Left ventricle myocardium superior (tissue), 1 donor: ENCODE results near the gene SLC39A9. TPM values are rescaled to one million over a fixed set of nuclear protein-coding genes. Genes with fewer than 3 reads are reported as not detected.
A peak's percentile ranks its signal among the peaks of the same experiment; 100 is the strongest.
"Not testable (repeated sequence)": the region's sequence is repeated elsewhere in the genome, so short reads cannot be mapped to it uniquely, and the experiment has no call there.

Experiments
- ATAC-seq: fragments of 200-7000 bp; cut with Tn5 transposase; one replicate; pipeline ENCODE4 v1.9.1; 2020; ENCODE audit warnings: mild to moderate bottlenecking, moderate library complexity
- DNase-seq: peaks from one replicate; pipeline ENCODE4 v3.0.0-alpha.2; 2020
- intact Hi-C: fragments of 100-400 bp; cut with micrococcal nuclease; formaldehyde crosslinking; loops from one replicate; pipeline ENCODE4 v1.11.0; 2022
- total RNA-seq: library from RNA; stranded (reverse); fragmentation: NEBNext Ultra II Directional; extraction: Animal tissue kit (Norgen Biotek cat#: 25700); gene quantifications from one replicate; pipeline ENCODE4 v1.2.1, GENCODE V29; 2021
- donor health status: DM: no; HTN: yes; CAD: no; lungs with severe emphysema.

Gene SLC39A9
- total RNA-seq, 1 donor from 2014 or later = 18.4 TPM

- DNase-seq = no peak
- intact Hi-C loops = loop anchor here (10.0 kb wide), 1 partner anchor 110 kb away; no protein-coding TSS in a partner anchor
- no peak for ATAC-seq
Observed at GRCh38 chr14:69364378-69364777, 34.1 kb upstream of the SLC39A9 start.

GRCh38 chr14:69366069-69366468, 32.4 kb upstream of the SLC39A9 start:
- ATAC-seq = no peak
- intact Hi-C loops = loop anchor here (10.0 kb wide), 1 partner anchor 111 kb away; no protein-coding TSS in a partner anchor
- no peak for DNase-seq

GRCh38 chr14:69366761-69367160, 31.7 kb upstream of the SLC39A9 start:
- intact Hi-C loops = loop anchor here (10.0 kb wide), 1 partner anchor 112 kb away; no protein-coding TSS in a partner anchor
- no peak for ATAC-seq
- DNase-seq = no peak

- no peak for ATAC-seq
- no peak for DNase-seq
- intact Hi-C loops = loop anchor here (10.0 kb wide), 1 partner anchor 114 kb away; no protein-coding TSS in a partner anchor
Observed at GRCh38 chr14:69368381-69368780, 30.1 kb upstream of the SLC39A9 start.

GRCh38 chr14:69370061-69370460, 28.4 kb upstream of the SLC39A9 start:
- DNase-seq (no peak), ATAC-seq (no peak)
- intact Hi-C loops = no loop called here

GRCh38 chr14:69372146-69372545, 26.3 kb upstream of the SLC39A9 start:
- intact Hi-C loops = no loop called here
- DNase-seq (no peak), ATAC-seq (no peak)

GRCh38 chr14:69373104-69373503, 25.4 kb upstream of the SLC39A9 start:
- DNase-seq (no peak), ATAC-seq (no peak)
- intact Hi-C loops = no loop called here

- DNase-seq (no peak), ATAC-seq (no peak)
- intact Hi-C loops = no loop called here
Observed at GRCh38 chr14:69374235-69374634, 24.3 kb upstream of the SLC39A9 start.

- no peak for ATAC-seq
- intact Hi-C loops = no loop called here
- DNase-seq = no peak
Observed at GRCh38 chr14:69375182-69375581, 23.3 kb upstream of the SLC39A9 start.

GRCh38 chr14:69375722-69376121, 22.8 kb upstream of the SLC39A9 start:
- ATAC-seq = no peak
- intact Hi-C loops = no loop called here
- no peak for DNase-seq

- no peak for DNase-seq
- intact Hi-C loops = no loop called here
- no peak for ATAC-seq
Observed at GRCh38 chr14:69376439-69376838, 22.1 kb upstream of the SLC39A9 start.

GRCh38 chr14:69378274-69378673, 20.2 kb upstream of the SLC39A9 start:
- DNase-seq (no peak), ATAC-seq (no peak)
- intact Hi-C loops = no loop called here

- ATAC-seq (no peak), DNase-seq (no peak)
- intact Hi-C loops = no loop called here
Observed at GRCh38 chr14:69387311-69387710, 11.2 kb upstream of the SLC39A9 start.

GRCh38 chr14:69391400-69391799, 7.1 kb upstream of the SLC39A9 start:
- intact Hi-C loops = loop anchor here (10.0 kb wide), 1 partner anchor 1577 kb away; the partner anchor contains the start of genes RAD51B and ZFYVE26
- ATAC-seq = peak; percentile 32
- not testable (repeated sequence) for DNase-seq

GRCh38 chr14:69392481-69392880, 6.0 kb upstream of the SLC39A9 start:
- intact Hi-C loops = loop anchor here (10.0 kb wide), 1 partner anchor 1578 kb away; the partner anchor contains the start of genes RAD51B and ZFYVE26
- ATAC-seq (no peak), DNase-seq (no peak)

GRCh38 chr14:69395929-69396328, 2.6 kb upstream of the SLC39A9 start:
- DNase-seq (no peak), ATAC-seq (no peak)
- intact Hi-C loops = loop anchor here (10.0 kb wide), 1 partner anchor 1581 kb away; the partner anchor contains the start of genes RAD51B and ZFYVE26

GRCh38 chr14:69398818-69399210, 322 bp downstream of the SLC39A9 start:
- ATAC-seq = no peak
- DNase-seq = peak; percentile 38
- intact Hi-C loops = loop anchor here (10.0 kb wide), 1 partner anchor 1584 kb away; the partner anchor contains the start of genes RAD51B and ZFYVE26

GRCh38 chr14:69399750-69400149, 1.3 kb downstream of the SLC39A9 start:
- DNase-seq = no peak
- no peak for ATAC-seq
- intact Hi-C loops = loop anchor here (10.0 kb wide), 1 partner anchor 1585 kb away; the partner anchor contains the start of genes RAD51B and ZFYVE26

GRCh38 chr14:69400154-69400553, 1.7 kb downstream of the SLC39A9 start:
- intact Hi-C loops = no loop called here
- no peak for DNase-seq
- no peak for ATAC-seq

- ATAC-seq (no peak), DNase-seq (no peak)
- intact Hi-C loops = no loop called here
Observed at GRCh38 chr14:69401841-69402240, 3.3 kb downstream of the SLC39A9 start.

GRCh38 chr14:69404478-69404877, 6.0 kb downstream of the SLC39A9 start:
- DNase-seq (no peak), ATAC-seq (no peak)
- intact Hi-C loops = no loop called here
